Measurements from ENCODE around the gene XPO6.

XPO6 gene

DNA sequence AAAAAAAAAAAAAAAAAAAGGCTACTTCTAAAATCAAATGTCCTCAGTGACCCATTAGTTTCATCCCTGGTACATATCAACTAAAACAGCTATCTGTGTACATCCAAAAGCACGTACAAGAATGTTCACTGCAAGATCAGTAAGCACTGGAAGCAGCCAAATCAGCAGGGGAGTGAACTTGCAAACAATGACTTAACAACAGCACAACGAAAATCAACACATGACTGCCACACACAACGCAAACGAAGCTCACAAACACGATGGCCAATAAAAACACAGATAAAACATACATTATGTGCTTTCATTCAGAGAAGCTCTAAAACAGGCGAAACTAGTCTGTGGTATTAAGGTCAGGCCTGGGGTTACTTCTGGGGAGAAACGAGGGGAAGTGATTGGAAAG lies 60.6 kb downstream of the XPO6 start:
- DNase-seq (ENCODE audit: low spot score), result no peak

DNA sequence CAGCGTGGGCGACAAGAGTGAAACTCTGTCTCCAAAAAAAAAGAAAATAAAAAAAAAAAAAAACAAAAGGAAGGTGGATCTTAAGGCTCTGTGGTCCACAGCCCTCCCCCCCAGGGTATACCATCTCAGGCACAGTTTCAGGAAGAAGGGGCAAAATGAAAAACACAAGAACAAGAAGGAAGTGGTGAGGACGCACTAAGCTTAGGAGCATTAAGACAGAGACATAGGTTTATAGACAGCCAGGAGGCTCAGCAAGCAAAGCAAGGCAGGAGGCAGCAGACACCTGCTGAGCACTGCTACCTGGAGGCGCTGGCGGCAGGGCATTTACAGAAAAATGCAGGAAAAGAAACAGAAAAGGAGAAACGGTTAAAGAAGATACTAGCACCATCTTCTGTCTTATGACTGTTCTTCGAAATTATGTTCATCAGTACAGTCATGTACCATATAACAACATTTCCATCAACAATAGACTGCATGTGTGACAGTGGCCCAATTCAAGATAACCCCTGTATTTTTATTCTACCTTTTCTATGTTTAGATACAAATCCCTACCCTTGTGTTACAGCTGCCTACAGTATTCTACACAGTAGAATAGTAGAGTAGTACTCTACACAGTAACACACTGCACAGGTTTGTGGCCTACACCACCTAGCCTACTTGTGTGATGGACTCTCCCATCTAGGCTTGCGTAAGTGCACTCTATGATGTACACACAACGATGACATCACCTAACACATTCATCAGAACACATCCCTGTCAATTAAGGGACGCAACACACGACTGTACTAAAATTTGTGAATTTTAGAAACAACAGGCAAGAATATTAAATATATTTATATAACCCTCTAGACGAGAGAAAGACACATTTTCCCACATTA lies 62.5 kb downstream of the XPO6 start:
- DNase-seq (ENCODE audit: low spot score), result no peak

DNA sequence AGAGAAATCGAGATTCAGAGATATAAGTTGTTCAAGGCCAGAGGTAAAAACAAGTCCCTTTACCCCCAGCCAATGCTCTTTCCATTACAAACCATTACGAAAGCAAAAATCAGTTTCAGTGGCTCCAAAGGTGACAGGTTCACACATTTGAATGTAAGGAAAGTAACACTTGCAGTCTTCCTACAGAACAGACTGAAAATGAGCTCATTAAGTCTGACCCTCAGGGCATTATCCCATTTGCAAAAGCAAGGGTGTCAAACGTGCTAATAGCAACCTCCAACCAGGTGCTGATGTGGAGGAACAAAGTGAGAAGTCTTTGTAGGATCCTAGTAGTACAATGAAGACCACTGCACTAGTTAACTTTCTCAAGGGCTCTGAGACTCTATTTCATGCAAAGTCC lies 65.2 kb downstream of the XPO6 start:
- DNase-seq (ENCODE audit: low spot score), result no peak

DNA sequence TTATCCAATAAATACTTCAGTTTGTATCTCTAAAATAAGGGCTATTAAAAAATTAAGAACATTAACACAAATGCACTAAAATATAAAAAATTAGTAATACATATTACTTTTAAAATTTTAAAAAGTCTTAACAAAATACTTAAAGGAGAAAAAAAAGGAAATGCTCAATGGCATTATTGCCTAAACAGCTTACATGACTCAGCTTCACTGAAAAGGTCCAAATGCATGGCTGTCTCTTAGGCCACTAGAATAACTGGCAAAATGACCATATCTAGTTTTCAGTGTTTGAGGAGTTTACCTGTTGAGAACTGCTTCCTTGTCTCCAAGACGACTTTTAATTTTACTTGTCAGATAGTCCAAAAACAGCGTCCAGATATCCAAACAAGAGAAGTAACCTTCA lies 66.0 kb downstream of the XPO6 start:
- no peak for DNase-seq (ENCODE audit: low spot score)

DNA sequence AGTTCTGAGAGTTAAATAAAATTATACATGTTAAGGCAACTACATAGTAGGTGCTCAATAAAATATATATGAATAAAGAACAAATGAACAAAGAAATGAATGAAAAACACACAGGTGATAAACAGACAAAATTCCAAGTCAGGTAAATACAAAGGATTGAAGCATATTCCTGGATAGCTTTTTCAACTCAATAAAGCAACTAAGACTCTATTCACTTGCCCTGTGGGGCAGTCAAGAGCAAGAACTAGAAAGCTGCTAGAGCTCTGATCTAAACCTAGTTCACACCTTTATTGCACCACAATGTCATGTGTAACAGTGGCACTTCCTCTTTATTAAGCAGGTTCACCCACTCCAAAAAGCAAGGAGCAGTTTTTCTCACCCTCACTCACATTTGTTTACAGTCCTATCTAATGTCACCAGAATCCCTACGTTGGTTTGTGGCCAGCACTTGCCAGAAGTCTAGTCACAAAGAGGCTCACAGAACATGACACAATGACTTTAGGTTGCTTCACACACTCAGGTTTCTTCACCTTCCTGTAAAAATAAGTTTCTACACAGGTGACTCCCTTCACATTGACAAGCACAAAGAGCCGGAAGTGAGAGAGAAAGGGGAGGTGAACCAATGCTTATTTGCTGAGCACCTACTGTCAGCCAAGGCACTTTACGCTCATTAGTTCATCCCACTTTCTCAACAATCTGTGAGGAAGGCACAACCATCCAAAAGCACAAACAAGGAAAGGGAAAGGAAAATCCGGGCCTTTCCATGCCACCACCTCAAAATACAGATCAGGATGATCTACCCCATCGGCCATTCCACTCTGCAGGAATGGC lies 70.8 kb downstream of the XPO6 start:
- no peak for DNase-seq (ENCODE audit: low spot score)

DNA sequence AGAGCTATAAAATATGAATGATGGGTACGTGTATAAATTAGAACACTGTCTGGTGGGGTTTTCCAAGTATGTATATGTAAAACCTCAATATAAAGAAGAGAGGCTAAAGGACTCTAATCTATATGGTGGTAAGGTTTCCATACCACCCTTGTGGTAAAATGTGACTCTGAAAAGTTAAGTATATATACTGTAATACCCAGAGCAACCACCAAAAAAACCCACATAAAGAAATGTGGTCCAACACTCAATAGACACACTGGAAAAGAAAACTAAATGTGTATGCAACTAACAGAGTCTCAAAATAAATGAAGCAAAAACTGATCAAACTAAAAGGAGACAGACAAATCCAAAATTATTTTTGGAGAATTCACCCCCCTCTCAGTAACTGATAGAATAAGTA lies 72.2 kb downstream of the XPO6 start:
- no peak for DNase-seq (ENCODE audit: low spot score)

DNA sequence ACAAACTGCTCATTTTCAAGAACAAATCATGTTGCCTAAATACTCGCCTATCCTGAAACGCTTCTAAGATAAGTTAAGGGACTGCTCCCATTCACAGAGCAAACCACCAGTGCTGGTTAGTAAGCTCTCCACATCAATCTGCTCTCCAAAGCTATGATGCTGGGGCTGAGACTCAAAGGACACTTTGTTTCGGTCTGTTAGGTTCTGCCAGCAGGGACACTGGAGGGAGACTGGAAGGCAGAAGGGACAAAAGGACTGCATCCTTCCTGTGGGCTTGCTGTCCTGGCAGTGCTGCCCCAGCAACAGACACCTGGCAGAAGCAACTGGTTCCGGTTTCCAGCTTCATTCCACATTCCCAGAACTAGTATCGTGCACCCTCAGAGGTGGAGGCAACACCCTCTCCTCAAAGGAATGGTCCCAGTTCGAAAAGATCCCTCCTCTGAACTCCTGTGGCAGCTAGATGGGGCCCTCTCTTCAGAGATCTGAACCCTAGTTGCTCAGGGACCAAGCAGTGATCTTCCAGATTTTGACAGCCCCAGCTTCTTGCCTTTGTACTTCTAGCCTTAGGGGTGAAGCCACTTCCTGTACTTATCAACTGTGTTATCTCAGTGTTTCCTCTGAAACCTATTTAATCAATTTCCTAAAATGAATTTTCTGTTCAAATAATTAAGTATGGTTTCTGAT lies 74.9 kb downstream of the XPO6 start:
- DNase-seq (ENCODE audit: low spot score), result no peak

DNA sequence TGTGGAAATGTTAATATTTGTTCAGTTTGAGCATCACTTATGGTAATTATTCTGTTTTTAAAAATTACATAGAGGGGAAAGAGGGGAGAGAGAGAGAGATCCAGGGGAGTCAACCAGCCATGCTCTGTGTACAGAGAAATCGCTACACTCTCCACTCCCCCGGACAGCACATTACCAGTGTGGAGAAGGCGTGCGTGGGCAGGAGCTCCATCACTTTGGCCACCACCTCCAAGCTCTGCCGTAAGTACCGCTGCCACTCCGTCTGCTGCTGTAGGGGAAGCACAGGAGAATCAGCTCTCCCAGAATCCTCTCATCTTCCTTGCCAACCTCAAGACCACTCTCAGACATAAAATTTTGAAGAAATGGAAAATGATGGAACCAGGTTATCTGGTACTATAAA lies 78.1 kb downstream of the XPO6 start:
- no peak for DNase-seq (ENCODE audit: low spot score)

DNA sequence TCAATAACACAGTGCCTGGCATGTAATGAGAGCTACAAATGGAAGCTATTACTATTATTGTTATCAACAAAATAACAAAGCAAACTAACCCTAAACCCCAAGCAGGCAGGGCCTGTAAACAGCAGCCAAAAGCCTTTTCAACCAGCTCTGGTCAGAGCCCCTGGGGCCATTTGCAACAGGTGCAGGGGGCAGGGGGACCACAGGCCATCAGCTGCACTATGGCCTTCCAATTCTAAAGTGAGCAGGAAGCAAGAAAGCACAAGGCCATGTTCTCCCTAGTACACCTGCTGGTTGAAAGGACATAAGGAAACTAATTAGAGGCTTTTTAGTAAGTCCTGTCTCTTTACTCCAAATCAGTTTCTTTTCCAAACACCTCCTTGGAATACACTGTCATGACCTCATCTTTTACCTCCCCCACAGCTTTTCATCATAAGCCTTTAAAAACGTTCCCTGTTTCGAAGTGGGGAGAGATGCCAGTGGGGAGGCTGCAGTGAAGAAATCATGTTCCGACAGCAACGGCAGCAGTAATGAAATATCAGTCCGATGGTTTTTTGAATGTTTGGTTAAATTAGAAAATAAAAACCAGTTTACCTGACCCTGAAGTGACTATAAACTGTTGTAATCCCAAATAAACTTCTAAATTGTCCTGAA lies 79.9 kb downstream of the XPO6 start:
- DNase-seq (ENCODE audit: low spot score), result no peak

DNA sequence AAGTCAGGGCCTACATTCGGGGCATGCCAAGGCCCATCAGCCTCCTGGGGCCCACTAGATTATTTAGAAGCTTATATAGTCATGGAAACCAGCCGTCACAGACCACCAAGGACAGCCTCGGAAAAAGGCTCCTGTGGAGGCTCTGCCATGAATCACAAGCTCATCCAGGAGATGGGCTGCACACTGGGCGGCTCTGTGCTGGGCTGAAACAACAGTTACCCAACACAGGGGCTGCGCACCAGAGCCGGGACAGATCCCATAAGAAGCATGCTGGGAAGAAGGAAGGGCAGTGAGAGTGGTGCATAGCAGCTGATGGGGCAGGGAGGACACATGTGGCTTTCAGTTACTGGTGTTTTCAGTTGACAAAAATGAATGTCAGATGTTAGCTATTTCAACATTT lies 80.6 kb downstream of the XPO6 start:
- DNase-seq (ENCODE audit: low spot score), result no peak

DNA sequence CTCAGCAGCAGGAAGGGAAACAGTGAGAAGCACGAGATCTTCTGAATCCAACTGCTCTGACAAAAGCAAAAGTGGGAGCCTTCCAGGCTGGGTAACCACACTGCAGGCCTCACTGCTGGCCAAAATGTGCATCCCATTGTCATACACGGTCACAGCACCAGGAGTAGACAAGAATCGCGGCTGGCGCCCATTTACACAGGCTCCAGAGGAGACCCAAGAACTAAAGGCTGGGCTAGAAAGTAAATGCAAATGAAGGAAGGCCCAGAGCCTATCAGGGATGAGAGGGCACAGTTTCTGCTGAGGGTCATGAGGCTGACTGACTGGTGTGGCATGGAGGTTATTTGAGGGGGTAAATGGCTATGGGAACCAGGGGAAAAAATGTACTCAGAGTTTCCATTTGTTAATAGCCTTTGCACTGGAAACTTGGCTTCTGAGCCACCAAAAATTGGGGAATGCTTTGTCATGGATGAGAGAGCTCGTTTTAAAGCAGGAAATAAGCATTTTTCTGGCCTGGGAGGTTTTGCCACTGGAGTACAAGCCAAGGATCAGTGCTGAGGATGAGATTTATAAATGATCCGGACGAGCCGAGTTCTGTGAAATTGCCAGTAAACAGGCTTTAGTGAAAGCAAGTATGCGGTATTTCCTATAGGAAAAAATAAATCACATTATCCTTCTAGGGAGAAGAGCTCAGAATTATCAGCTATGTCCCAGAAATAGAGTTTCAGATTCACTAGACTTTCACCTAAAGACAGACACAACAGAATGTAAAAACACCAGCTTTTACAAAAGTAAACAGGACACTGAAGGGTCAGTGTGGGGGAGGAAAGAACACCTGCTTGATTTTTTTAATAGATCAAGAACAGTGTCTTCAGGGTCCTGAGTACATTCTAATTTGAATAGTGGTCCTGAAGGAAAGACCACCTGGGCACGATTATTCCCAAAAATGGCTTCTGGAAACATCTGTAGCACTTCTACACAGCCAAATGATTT lies 81.4 kb downstream of the XPO6 start:
- DNase-seq (ENCODE audit: low spot score), result no peak

DNA sequence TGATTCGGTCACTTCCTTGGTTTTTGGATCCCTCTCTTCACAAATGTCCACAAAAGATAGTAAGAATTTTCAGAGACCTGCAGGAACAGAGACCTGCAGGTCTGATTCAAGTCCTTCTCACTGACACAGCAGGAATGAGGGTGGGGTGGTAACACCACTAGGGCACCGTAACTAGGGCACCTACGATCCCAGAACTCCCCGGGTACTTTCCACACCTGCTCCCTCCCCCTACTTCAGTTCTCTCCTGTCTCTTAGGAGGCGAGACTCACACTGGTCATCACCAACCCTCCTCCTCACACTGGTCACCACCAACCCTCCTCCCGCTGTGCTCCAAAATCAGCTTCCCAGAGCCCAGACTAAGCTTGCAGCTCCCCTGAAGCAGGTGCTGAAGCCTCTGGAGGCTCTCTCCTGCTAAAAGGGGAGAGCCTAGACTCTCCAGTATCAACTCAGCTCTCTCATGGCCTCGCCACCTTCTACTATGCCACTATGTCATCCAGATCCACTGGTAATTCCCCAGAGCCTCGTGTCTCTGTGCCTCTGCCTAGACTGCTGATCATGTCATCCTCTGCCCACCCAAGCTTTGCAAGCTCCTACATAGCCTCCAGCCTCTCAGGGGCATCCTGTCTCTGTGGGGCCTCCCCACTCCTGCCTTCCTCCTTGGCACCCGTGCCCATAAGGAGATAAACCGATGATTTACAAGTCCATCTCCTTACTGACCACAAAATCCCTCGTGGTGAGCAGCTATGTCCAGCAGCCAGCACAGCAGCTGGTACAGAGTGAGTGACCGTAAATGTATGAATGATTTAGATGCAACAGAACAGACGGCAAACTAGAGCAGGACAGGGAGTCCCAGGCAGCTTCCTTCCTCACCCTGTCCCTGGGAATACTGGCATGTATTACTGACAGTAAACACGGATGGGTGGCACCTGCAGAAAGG lies 84.8 kb downstream of the XPO6 start:
- no peak for DNase-seq (ENCODE audit: low spot score)

DNA sequence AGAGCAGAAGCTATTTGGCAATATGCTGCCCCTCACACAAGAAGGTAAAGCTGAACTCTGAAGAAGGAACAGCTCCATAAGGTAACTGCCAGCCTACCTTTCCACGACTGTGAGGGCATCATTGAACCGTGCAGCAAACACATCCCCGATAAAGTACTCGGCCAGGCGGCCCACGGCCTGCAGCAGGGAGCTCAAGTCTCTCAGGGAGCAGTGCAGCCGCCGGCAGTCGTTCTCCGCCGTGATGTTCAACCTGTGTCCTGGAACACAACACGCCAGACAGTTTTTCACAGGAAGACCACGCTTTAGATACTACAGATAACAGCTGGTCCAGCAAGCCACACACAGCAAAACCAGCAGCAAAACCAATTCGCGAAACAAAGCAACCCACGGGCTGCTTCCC lies 86.2 kb downstream of the XPO6 start:
- no peak for DNase-seq (ENCODE audit: low spot score)

DNA sequence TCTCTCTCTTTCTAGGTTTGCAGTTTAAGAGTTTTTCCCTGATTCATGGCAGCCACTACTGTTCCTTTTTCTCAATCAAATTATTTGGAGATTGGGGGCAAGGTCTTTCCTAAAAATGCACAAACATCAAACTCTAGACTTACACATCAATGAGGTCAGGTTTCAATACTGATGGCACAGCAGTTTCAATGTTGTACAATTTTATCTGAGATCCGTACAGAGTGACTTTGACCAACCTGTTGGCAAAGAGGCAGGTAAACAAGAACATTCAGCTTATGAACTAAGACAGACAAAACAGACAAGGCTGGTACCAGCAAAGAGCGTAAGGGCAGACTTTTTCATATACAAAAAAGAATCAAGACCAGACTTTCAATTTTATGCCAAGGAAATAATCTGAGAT lies 90.2 kb downstream of the XPO6 start:
- DNase-seq (ENCODE audit: low spot score), result no peak

DNA sequence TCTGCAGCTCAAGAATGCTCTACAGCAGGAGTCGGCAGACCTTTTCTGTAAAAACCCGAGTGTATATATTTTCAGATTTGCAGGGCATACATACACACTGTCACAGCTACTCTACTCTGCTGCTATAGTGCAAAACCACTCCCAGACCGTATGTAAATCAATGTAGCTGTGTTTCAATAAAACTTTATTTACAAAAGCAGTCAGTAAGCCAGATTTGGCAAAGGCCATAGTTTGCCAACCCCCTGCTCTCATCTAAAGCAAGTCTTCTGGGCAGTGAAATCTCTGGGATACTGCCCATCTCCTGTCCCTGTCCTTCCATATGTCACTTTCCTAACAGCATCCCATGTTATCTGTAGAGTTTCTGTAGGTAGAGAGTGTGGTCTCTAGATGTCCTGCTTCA lies 91.0 kb downstream of the XPO6 start:
- no peak for DNase-seq (ENCODE audit: low spot score)

DNA sequence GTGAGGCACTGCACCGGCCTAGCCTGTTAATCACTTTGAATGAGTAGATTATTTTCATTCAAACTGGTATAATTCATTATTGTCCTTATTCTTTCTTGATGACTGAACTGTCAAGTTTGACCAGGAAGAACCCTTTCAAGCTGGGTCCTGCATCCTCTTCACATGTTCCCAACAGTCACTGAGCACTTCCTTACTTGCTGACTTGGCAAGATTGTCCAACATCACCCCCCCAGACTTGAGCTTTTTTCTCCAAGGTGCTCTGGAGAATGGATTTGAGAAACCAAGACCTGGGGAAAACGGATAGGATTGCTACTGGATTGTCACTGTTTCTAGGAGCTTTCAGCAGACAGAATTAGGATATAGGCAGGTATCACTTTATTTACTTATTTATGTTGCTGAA lies 93.1 kb downstream of the XPO6 start:
- no peak for DNase-seq (ENCODE audit: low spot score)

DNA sequence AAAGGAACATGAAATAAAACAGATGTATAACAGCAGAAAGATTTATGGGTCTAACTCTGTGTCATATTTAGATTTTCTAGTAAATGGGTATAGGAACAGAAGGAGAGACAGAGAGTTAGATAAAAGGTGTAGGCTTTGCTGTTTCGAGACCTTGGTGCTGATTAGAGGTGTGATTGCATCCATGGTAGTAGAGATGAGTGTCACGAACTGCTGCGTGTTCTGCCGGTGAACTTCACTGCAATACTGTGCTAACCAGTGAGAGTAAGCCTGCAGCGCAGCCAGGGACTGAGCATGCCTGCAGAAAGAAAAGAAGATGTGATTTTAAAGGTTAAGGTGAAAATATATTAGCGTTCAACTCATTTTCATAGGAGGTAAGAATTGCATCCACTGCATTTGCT lies 94.6 kb downstream of the XPO6 start:
- DNase-seq (ENCODE audit: low spot score), result no peak

DNA sequence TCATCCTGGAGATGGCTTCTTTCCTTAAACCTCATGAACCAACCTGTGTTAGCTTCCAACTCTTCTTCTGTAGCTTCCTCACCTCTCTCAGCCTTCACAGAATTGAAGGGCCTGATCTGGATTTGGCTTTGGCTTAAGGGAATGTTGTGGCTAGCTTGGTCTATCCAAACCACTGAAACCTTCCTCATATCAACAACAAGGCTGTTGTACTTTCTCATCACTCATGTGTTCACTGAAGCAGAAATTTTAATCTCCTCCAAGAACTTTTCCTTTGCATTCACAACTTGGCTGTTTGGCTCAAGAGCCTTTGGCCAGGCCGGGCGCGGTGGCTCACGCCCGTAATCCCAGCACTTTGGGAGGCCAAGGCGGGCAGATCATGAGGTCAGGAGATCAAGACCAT lies 95.9 kb downstream of the XPO6 start:
- DNase-seq (ENCODE audit: low spot score), result peak; percentile 4

DNA sequence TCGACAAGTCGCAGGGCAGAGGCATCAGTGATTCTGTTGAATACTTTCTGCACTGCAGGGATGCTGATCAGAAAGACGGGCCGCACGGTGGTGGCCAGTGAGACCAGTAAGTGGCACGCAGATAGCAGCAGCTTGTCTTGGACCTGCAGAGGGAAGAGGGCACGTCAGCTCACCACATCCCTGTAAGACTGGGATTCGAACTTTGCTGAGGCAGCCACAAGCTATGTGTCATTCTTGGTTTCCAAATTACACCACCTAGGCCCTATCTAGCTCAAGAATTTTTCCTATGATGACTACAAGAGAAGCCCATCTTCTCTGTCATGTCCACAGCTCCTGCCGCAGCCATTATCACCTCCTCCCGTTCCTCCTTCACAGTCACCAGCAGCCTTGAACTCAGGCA lies 98.9 kb downstream of the XPO6 start:
- no peak for DNase-seq (ENCODE audit: low spot score)

DNA sequence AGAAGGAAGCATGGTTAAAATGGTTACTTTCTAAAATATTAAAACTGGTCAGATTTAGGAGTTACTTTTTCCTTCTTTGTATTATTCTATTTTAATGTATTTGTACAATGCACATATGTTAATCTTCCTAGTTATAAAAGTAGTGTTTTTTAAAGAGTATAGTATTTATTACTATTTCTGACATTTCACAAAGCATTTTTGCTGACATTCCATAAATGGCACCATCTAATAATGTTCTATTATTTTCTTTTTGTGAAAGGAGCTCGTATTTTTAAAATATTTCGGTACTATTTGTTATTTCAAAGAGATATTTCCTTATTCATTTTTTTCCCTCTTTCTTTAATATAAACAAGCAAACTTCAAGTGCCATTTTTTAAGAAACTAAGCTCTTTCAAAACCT lies 100.8 kb downstream of the XPO6 start:
- no peak for DNase-seq (ENCODE audit: low spot score)
